ENCODE data around the gene METTL17.

- TF ChIP-seq CTCF (IDR thresholded peaks at IDR 0.05; ENCODE audit: control extremely low read depth in 1 of 3, insufficient read depth in 1 of 3, low read depth in 1 of 3, low read length in 3 of 3): no peak
- no peak for TF ChIP-seq POLR2A (IDR thresholded peaks at IDR 0.05; ENCODE audit: control extremely low read depth in 1 of 2, low read depth in 2 of 2, low read length in 2 of 2)
- TF ChIP-seq EZH2 (IDR thresholded peaks at IDR 0.05; ENCODE audit: low read depth, low read length, severe bottlenecking): no peak
- no peak for TF ChIP-seq TCF12 (IDR thresholded peaks at IDR 0.05; ENCODE audit: low read depth, low read length)
- no peak for TF ChIP-seq JUND (IDR thresholded peaks at IDR 0.05; ENCODE audit: low read length)
- no peak for TF ChIP-seq SP1 (IDR thresholded peaks at IDR 0.05; ENCODE audit: low read depth, low read length)
- no peak for TF ChIP-seq POLR2AphosphoS5 (IDR thresholded peaks at IDR 0.05; ENCODE audit: low read depth, low read length)
- TF ChIP-seq USF2 (IDR thresholded peaks at IDR 0.05; ENCODE audit: low read length): no peak
- TF ChIP-seq EP300 (IDR thresholded peaks at IDR 0.05; ENCODE audit: borderline replicate concordance in 1 of 2, low read depth in 2 of 2, low read length in 2 of 2): no peak
- no peak for TF ChIP-seq ATF3 (IDR thresholded peaks at IDR 0.05; ENCODE audit: insufficient read depth, low read depth, low read length)
- TF ChIP-seq TAF1 (IDR thresholded peaks at IDR 0.05; ENCODE audit: low read depth, low read length): no peak
Observed at GRCh38 chr14:21030531-21030930, 40.8 kb downstream of the METTL17 start.
